Activated CD4-positive, alpha-beta T cell treated with anti-CD3 and anti-CD28 coated beads, Interleukin-10, Interleukin-2, amounts not matched to agents 100 ng/mL and 50 ng/mL, durations not matched to agents 16 hours and 8 hours (primary cell): ENCODE data around the gene RPS6KA6.

Source experiments
- DNase-seq: peaks from one replicate; pipeline ENCODE4 v3.0.0-alpha.2; 2020

The RPS6KA6 gene

GRCh38 chrX:84187533-84188319 is at the start of gene RPS6KA6:
RPS6KA6 (minus strand) TSS chrX:84188199; CDS start chrX:84187899, 300 bp downstream.
- DNase-seq: no peak

- DNase-seq: no peak
Observed at GRCh38 chrX:84224741-84225140, 36.7 kb upstream of the RPS6KA6 start.

GRCh38 chrX:84223261-84223660 is 35.3 kb upstream of the RPS6KA6 start:
- DNase-seq: no peak

GRCh38 chrX:84221181-84221580 is 33.2 kb upstream of the RPS6KA6 start:
- no peak for DNase-seq

GRCh38 chrX:84219551-84219950 is 31.6 kb upstream of the RPS6KA6 start:
- peak; percentile 1 for DNase-seq

GRCh38 chrX:84218726-84219125 is 30.7 kb upstream of the RPS6KA6 start:
- no peak for DNase-seq

- no peak for DNase-seq
Observed at GRCh38 chrX:84216881-84217280, 28.9 kb upstream of the RPS6KA6 start.

- no peak for DNase-seq
Observed at GRCh38 chrX:84216406-84216805, 28.4 kb upstream of the RPS6KA6 start.

- DNase-seq: no peak
Observed at GRCh38 chrX:84205276-84205675, 17.3 kb upstream of the RPS6KA6 start.

GRCh38 chrX:84199688-84200087 is 11.7 kb upstream of the RPS6KA6 start:
- no peak for DNase-seq

- no peak for DNase-seq
Observed at GRCh38 chrX:84197550-84197949, 9.6 kb upstream of the RPS6KA6 start.

GRCh38 chrX:84192006-84192405 is 4.0 kb upstream of the RPS6KA6 start:
- no peak for DNase-seq

- no peak for DNase-seq
Observed at GRCh38 chrX:84189125-84189524, 1.1 kb upstream of the RPS6KA6 start.

- no peak for DNase-seq
Observed at GRCh38 chrX:84188320-84188834, 378 bp upstream of the RPS6KA6 start.

- DNase-seq: no peak
Observed at GRCh38 chrX:84186603-84187532, 1.1 kb downstream of the RPS6KA6 start.

GRCh38 chrX:84182516-84182915 is 5.5 kb downstream of the RPS6KA6 start:
- no peak for DNase-seq

GRCh38 chrX:84175958-84176357 is 12.0 kb downstream of the RPS6KA6 start:
- no peak for DNase-seq

- no peak for DNase-seq
Observed at GRCh38 chrX:84175274-84175673, 12.7 kb downstream of the RPS6KA6 start.

GRCh38 chrX:84174348-84174747 is 13.7 kb downstream of the RPS6KA6 start:
- DNase-seq: no peak

GRCh38 chrX:84170931-84171330 is 17.1 kb downstream of the RPS6KA6 start:
- DNase-seq: no peak

GRCh38 chrX:84168574-84168973 is 19.4 kb downstream of the RPS6KA6 start:
- DNase-seq: no peak

- no peak for DNase-seq
Observed at GRCh38 chrX:84168095-84168494, 19.9 kb downstream of the RPS6KA6 start.

GRCh38 chrX:84165711-84166110 is 22.3 kb downstream of the RPS6KA6 start:
- DNase-seq: no peak

GRCh38 chrX:84162401-84162800 is 25.6 kb downstream of the RPS6KA6 start:
- DNase-seq: no peak
